ENCODE results near the gene GHSR. TPM values are rescaled to one million over a fixed set of nuclear protein-coding genes. Genes with fewer than 3 reads are reported as not detected.

The GHSR gene
- total and polyA plus RNA-seq, 2 of the 8 experiments (the other 6 are each of a cell fraction or from before 2014, with no cell fraction given): not detected

DNA sequence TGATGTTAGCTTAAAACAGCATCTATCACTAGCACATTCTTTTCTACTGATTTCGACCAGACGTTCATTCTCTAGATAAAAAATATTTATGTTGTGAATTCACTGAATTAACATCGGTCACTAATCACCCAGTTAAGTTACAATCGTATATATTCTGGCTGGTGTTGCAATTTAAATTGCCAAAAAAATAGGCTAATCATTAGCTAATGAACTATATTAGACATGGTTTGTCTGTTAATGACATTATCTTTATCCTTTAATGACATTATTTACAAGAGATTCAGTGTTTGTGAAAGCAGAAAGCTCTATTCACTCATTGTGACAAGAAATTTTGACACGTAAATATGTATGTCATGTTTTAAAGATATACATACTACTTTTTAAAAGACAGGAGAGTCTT is 6.7 kb downstream of the GHSR start:
- no peak overlapping the region for H3K4me2 ChIP-seq (ENCODE audit: insufficient read depth in 1 of 2, low read depth in 2 of 2, low read length in 2 of 2)
- no peaks in the 10 kb centered on the region for H3K9me3 ChIP-seq (ENCODE audit: insufficient read depth in 2 of 2, low read depth in 1 of 2, low read length in 1 of 2)
- H3K9ac ChIP-seq (replicated peaks in 1 of 4; ENCODE audit: extremely low read depth in 1 of 4, low read depth in 3 of 4, low read length in 3 of 4): no peak overlapping the region
- H3K14ac ChIP-seq (ENCODE audit: insufficient read length): no peak overlapping the region
- ChIA-PET POLR2A (ENCODE audit: partially characterized antibody) (no interaction called here), CTCF (ENCODE audit: partially characterized antibody) (interaction anchor here (1.0 to 1.5 kb wide), 2 partner anchors 9 to 109 kb away, joined by 3 to 5 read pairs; no protein-coding TSS in a partner anchor)
- no peak overlapping the region for H2AFZ ChIP-seq (ENCODE audit: low read length)
- FAIRE-seq (no peak), DNase-seq (ENCODE audit: low read depth in 1 of 2, low spot score in 2 of 2) (no peak)
- 89% methylated on average over 5 of the region's 5 CpGs; no CpG with 5 or more reads in 1 of the 2 experiments for WGBS, 2 experiments (ENCODE audit: extremely low coverage in 1 of 2, insufficient coverage in 1 of 2, insufficient read length in 1 of 2, insufficient replicate concordance in 2 of 2, low coverage in 1 of 2, low lambda C conversion rate in 2 of 2, missing lambda C conversion rate in 1 of 2)
- no peak overlapping the region for H3K56ac ChIP-seq (replicated peaks; ENCODE audit: insufficient read length, low read depth, low read length)
- no peak overlapping the region for H3K4me3 ChIP-seq (ENCODE audit: extremely low read depth in 1 of 4, insufficient read depth in 2 of 4, low read depth in 3 of 4, low read length in 4 of 4)
- no peak overlapping the region for H2BK5ac ChIP-seq (ENCODE audit: low read depth, low read length)
- no peaks in the 10 kb centered on the region for H3K23me2 ChIP-seq (ENCODE audit: low read depth, low read length)
- peaks cover under 1 to 11% (median 3%) of the 10 kb centered on the region in 4 experiments; a peak in 6 of 7 replicates for H3K27me3 ChIP-seq (replicated peaks in 1 of 4; ENCODE audit: control insufficient read depth in 3 of 4, extremely low read depth in 1 of 4, insufficient read depth in 3 of 4, low read length in 3 of 4)
- no peak overlapping the region for H4K8ac ChIP-seq (ENCODE audit: extremely low read depth, insufficient read depth, low read length)
- H3K79me2 ChIP-seq (ENCODE audit: control insufficient read depth in 1 of 2, insufficient read depth in 2 of 2, low read length in 2 of 2): no peaks in the 10 kb centered on the region
- no peak overlapping the region for H2AK5ac ChIP-seq (ENCODE audit: low read depth, low read length)
- H3K79me1 ChIP-seq (ENCODE audit: low read depth, low read length): no peaks in the 10 kb centered on the region
- no peak overlapping the region for H2BK12ac ChIP-seq (ENCODE audit: low read depth, low read length)
- H4K91ac ChIP-seq (replicated peaks; ENCODE audit: insufficient read length, low read length): no peak overlapping the region
- H4K20me1 ChIP-seq (replicated peaks in 1 of 2; ENCODE audit: control insufficient read depth in 1 of 2, insufficient read depth in 2 of 2, low read length in 2 of 2): no peaks in the 10 kb centered on the region
- no peak overlapping the region for H3K27ac ChIP-seq (ENCODE audit: low read depth, low read length)
- no peak overlapping the region for H2BK120ac ChIP-seq (replicated peaks; ENCODE audit: low read depth, low read length)
- no peaks in the 10 kb centered on the region for H3K36me3 ChIP-seq (ENCODE audit: control insufficient read depth in 2 of 4, insufficient read depth in 4 of 4, low read length in 3 of 4)
- H3K4me1 ChIP-seq (replicated peaks in 1 of 4; ENCODE audit: control insufficient read depth in 3 of 4, insufficient read depth in 4 of 4, low read length in 3 of 4): no peaks in the 10 kb centered on the region
- no peak overlapping the region for H3K4ac ChIP-seq (replicated peaks; ENCODE audit: insufficient read length, low read depth, low read length)
- H2BK15ac ChIP-seq (ENCODE audit: low read length): no peak overlapping the region
- TF ChIP-seq FOSL1 (IDR thresholded peaks at IDR 0.05; ENCODE audit: insufficient read depth, low read depth, low read length): no peak
- TF ChIP-seq CREB1 (IDR thresholded peaks at IDR 0.05): no peak
- TF ChIP-seq, protein P1, sequence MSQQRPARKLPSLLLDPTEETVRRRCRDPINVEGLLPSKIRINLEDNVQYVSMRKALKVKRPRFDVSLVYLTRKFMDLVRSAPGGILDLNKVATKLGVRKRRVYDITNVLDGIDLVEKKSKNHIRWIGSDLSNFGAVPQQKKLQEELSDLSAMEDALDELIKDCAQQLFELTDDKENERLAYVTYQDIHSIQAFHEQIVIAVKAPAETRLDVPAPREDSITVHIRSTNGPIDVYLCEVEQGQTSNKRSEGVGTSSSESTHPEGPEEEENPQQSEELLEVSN (IDR thresholded peaks at IDR 0.05): no peak
- no peak for TF ChIP-seq JUND (IDR thresholded peaks at IDR 0.05; ENCODE audit: low read length)
- TF ChIP-seq TAF1 (IDR thresholded peaks at IDR 0.05; ENCODE audit: low read depth, low read length): no peak
- TF ChIP-seq KDM1A (IDR thresholded peaks at IDR 0.05; ENCODE audit: borderline replicate concordance, low read length): no peak
- TF ChIP-seq KDM4A (IDR thresholded peaks at IDR 0.05; ENCODE audit: low read depth, low read length, severe bottlenecking): no peak
- TF ChIP-seq TCF12 (IDR thresholded peaks at IDR 0.05; ENCODE audit: low read depth, low read length): no peak
- TF ChIP-seq ZNF274 (IDR thresholded peaks at IDR 0.05; ENCODE audit: borderline replicate concordance, extremely low read depth, low read length): no peak
- TF ChIP-seq JUN (IDR thresholded peaks at IDR 0.05; ENCODE audit: low read depth, low read length): no peak
- TF ChIP-seq KDM5A (IDR thresholded peaks at IDR 0.05; ENCODE audit: low read length): no peak
- no peak for TF ChIP-seq EZH2 (IDR thresholded peaks at IDR 0.05; ENCODE audit: low read depth, low read length, severe bottlenecking)
- TF ChIP-seq, protein P2, sequence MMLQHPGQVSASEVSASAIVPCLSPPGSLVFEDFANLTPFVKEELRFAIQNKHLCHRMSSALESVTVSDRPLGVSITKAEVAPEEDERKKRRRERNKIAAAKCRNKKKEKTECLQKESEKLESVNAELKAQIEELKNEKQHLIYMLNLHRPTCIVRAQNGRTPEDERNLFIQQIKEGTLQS (IDR thresholded peaks at IDR 0.05; ENCODE audit: insufficient read depth, low read depth, low read length): no peak
- H3K23ac ChIP-seq (ENCODE audit: insufficient read length): no peak overlapping the region
- no peak overlapping the region for H3K18ac ChIP-seq (ENCODE audit: extremely low read depth, low read length)
- H4K5ac ChIP-seq (ENCODE audit: insufficient read length, low read depth, low read length): no peak overlapping the region
- H2BK20ac ChIP-seq (ENCODE audit: low read length): no peak overlapping the region

Data from H1 (cell line).